Loucy (cell line): ENCODE measurements around the gene DOK6.

ENCODE experiments used
- EZH2phosphoT487 ChIP-seq: fragments of 200-600 bp; IDR thresholded peaks from 2 replicates; pipeline ENCODE4 v1.6.1; 2018; ENCODE audit warnings: antibody characterized with exemption, mild to moderate bottlenecking, moderate library complexity, borderline replicate concordance
- TF ChIP-seq, protein P1 (sequence below): fragments of 200-600 bp; sonication (generic); conservative IDR thresholded peaks from 2 replicates; pipeline ENCODE4 v1.5.1; 2014; ENCODE audit warnings: mild to moderate bottlenecking, antibody characterized with exemption, low read length

GRCh38 chr18:69730664-69731063 lies 330.0 kb downstream of the DOK6 start:
- TF ChIP-seq, protein P1, sequence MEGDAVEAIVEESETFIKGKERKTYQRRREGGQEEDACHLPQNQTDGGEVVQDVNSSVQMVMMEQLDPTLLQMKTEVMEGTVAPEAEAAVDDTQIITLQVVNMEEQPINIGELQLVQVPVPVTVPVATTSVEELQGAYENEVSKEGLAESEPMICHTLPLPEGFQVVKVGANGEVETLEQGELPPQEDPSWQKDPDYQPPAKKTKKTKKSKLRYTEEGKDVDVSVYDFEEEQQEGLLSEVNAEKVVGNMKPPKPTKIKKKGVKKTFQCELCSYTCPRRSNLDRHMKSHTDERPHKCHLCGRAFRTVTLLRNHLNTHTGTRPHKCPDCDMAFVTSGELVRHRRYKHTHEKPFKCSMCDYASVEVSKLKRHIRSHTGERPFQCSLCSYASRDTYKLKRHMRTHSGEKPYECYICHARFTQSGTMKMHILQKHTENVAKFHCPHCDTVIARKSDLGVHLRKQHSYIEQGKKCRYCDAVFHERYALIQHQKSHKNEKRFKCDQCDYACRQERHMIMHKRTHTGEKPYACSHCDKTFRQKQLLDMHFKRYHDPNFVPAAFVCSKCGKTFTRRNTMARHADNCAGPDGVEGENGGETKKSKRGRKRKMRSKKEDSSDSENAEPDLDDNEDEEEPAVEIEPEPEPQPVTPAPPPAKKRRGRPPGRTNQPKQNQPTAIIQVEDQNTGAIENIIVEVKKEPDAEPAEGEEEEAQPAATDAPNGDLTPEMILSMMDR: no peak
- TF ChIP-seq EZH2phosphoT487: no peak
